Naive thymus-derived CD8-positive, alpha-beta T cell (primary cell): Measurements from ENCODE around the gene ATXN1. TPM values are rescaled to one million over a fixed set of nuclear protein-coding genes. Genes with fewer than 3 reads are reported as not detected.
A peak's percentile ranks its signal among the peaks of the same experiment; 100 is the strongest.

Experiments used
- ATAC-seq, 2 donors: fragments of 150-1000 bp; cut with Tn5 transposase in 1 of 2; sonication (Bioruptor Pico), chemical (Tn5 transposase) in 1 of 2; 1 replicate in 1 of 2; 2 replicates in 1 of 2; pipeline ENCODE4 v1.10.0; 2021; ENCODE audit warnings: mild to moderate bottlenecking in 2 of 2, moderate library complexity in 2 of 2
- POLR2A ChIA-PET: fragments of 350-600 bp; sonication (Branson Sonifier 250); formaldehyde crosslinking; loops from one replicate; lab custom pipeline; 2021; ENCODE audit warnings: antibody characterized with exemption; lab: Charles Lee
- DNase-seq, 10 donors: peaks; one replicate each; pipeline versions ENCODE4 v3.0.0 to v3.0.0-alpha.2; 2020 to 2022
- H3K27ac Mint-ChIP-seq, 10 donors: one replicate each; pipeline ENCODE4 v1.8.0; 2020 to 2022; ENCODE audit warnings: mild to moderate bottlenecking in 10 of 10, mixed read lengths in 10 of 10, moderate library complexity in 4 of 10, inconsistent platforms in 1 of 10
- H3K27me3 Mint-ChIP-seq, 5 donors: one replicate each; pipeline ENCODE4 v1.8.0; 2021 to 2022; ENCODE audit warnings: mixed read lengths in 5 of 5
- H3K36me3 Mint-ChIP-seq, 3 donors: one replicate each; pipeline ENCODE4 v1.8.0; 2020 to 2022; ENCODE audit warnings: mixed read lengths in 3 of 3, mild to moderate bottlenecking in 2 of 3, inconsistent platforms in 1 of 3
- H3K4me1 Mint-ChIP-seq, 4 donors: one replicate each; pipeline ENCODE4 v1.8.0; 2021 to 2022; ENCODE audit warnings: mixed read lengths in 4 of 4
- H3K4me3 Mint-ChIP-seq, 10 donors: one replicate each; pipeline ENCODE4 v1.8.0; 2020 to 2022; ENCODE audit warnings: mild to moderate bottlenecking in 10 of 10, mixed read lengths in 10 of 10, moderate library complexity in 6 of 10, inconsistent platforms in 1 of 10
- H3K9me3 Mint-ChIP-seq, 9 donors: one replicate each; pipeline ENCODE4 v1.8.0; 2020 to 2022; ENCODE audit warnings: mixed read lengths in 9 of 9, mild to moderate bottlenecking in 3 of 9, inconsistent platforms in 1 of 9, moderate library complexity in 1 of 9
- polyA plus RNA-seq, 3 donors: library from polyadenylated mRNA; unstranded; fragments of 300-500 nt; fragmentation: Illumina TruSeq; gene quantifications; one replicate each; pipeline ENCODE4 v1.2.3, GENCODE V29; 2021
- total RNA-seq, 8 experiments: library from RNA in 2 of 8; stranded (reverse) in 2 of 8; gene quantifications; one replicate each; pipeline ENCODE4 v1.2.3 and lab custom pipeline; 2021 to 2026

The ATXN1 gene
- total and polyA plus RNA-seq, 5 experiments from 2014 or later = 2.7 to 42.3 (median 8.2) TPM

DNA sequence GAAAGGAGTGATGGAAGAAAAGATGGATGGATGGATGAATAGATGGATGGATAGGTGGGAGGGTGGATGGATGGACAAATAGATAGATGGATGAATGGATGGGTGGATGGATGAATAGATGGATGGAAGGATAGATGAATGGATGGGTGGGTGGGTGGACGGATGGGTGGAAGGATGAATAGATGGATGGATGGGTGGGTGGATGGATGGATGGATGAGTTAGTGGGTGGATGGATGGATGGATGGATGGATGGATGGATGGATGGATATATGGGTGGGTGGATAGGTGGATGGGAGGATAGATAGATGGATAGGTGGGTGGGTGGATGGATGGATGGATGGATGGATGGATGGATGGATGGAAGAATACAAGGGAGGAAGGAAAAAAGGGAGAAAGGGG, 82.2 kb downstream of the ATXN1 start:
- Mint-ChIP-seq H3K9me3 (no peaks in the 10 kb centered on the region), H3K27ac (peak overlapping the region in 1 of 10 donors; percentile 27), H3K27me3 (no peaks in the 10 kb centered on the region), H3K36me3 (peaks cover 0 to 21% (median 13%) of the 10 kb centered on the region in 3 donors), H3K4me3 (no peak overlapping the region), H3K4me1 (peaks cover 0 to 17% (median 3%) of the 10 kb centered on the region in 4 donors)
- no peak for DNase-seq
- POLR2A ChIA-PET = no interaction called here
- ATAC-seq = no peak

DNA sequence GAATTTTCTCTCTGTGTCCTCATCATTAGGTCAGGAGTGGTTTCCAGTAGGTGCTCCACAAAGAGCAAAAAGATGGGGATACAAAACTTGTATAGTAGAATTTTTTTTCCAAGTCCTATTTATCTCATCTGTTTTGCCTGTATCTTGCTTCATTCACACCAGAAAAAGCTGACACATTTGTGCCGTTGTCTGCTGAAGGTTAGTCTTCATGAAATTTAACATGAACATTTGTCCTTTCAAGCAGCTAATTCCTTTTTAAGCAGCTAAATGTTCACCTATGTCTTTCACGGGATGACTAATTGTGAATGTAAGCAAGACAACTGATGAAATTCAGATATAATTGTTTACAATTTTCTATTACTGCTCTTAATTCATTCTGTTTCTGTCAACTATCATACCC, 83.8 kb downstream of the ATXN1 start:
- H3K27ac Mint-ChIP-seq = no peak overlapping the region
- peaks cover 0 to 9% (median 5%) of the 10 kb centered on the region in 4 donors for H3K4me1 Mint-ChIP-seq
- H3K4me3 Mint-ChIP-seq = no peak overlapping the region
- no peak for DNase-seq
- H3K27me3 Mint-ChIP-seq = no peaks in the 10 kb centered on the region
- ATAC-seq = no peak
- POLR2A ChIA-PET = no interaction called here
- no peaks in the 10 kb centered on the region for H3K9me3 Mint-ChIP-seq
- peaks cover 0 to 18% (median 9%) of the 10 kb centered on the region in 3 donors for H3K36me3 Mint-ChIP-seq

DNA sequence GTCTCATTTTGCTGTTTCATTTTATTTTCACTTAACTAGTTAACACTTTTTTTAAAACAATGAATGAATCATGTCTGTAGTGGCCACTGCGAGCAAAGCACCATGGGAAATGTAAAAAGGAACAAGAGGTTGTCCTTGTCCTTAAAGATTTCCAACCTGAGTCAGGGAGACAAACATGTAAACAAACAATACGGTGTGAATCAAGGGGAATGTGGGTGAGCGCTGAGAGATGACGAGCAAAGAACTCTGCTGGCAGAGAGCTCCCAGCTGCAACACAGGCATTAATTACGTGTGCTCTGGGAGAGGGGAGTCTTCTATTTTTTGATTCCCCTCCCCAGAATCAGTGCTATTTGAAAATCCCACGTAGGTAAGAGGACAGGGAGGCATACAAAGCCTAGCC, 84.3 kb downstream of the ATXN1 start:
- Mint-ChIP-seq H3K36me3 (peaks cover 0 to 16% (median 4%) of the 10 kb centered on the region in 3 donors), H3K4me3 (no peak overlapping the region), H3K4me1 (peaks cover 0 to 14% (median 7%) of the 10 kb centered on the region in 4 donors), H3K27ac (peak overlapping the region in 1 of 10 donors; percentile 34), H3K9me3 (no peaks in the 10 kb centered on the region), H3K27me3 (no peaks in the 10 kb centered on the region)
- no peak for DNase-seq
- POLR2A ChIA-PET = no interaction called here
- ATAC-seq = no peak

DNA sequence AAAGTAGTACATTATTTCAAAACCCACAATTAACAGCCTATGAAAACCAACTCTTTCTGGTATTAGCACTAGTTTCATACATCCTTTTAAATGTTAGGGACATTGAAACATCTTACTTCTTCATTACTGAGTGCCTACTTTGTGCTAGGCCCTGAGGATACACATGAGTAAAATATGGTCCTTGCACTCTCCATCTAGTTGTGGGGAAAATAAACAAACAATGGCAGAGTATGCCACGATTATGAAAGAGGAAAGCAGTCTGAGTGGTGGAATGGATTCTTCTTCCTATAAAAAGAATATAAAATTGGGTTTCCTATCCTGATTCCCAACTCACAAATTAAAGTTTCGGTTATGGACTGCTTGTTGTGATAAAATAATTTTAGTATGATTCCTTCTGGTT, 84.9 kb downstream of the ATXN1 start:
- H3K27me3 Mint-ChIP-seq = no peaks in the 10 kb centered on the region
- no peak for ATAC-seq
- H3K4me3 Mint-ChIP-seq = no peak overlapping the region
- peaks cover 0 to 16% (median 7%) of the 10 kb centered on the region in 4 donors for H3K4me1 Mint-ChIP-seq
- H3K27ac Mint-ChIP-seq = peak overlapping the region in 1 of 10 donors; percentile 34
- POLR2A ChIA-PET = no interaction called here
- no peaks in the 10 kb centered on the region for H3K9me3 Mint-ChIP-seq
- no peak for DNase-seq
- H3K36me3 Mint-ChIP-seq = peaks cover 0 to 10% (median 2%) of the 10 kb centered on the region in 3 donors

DNA sequence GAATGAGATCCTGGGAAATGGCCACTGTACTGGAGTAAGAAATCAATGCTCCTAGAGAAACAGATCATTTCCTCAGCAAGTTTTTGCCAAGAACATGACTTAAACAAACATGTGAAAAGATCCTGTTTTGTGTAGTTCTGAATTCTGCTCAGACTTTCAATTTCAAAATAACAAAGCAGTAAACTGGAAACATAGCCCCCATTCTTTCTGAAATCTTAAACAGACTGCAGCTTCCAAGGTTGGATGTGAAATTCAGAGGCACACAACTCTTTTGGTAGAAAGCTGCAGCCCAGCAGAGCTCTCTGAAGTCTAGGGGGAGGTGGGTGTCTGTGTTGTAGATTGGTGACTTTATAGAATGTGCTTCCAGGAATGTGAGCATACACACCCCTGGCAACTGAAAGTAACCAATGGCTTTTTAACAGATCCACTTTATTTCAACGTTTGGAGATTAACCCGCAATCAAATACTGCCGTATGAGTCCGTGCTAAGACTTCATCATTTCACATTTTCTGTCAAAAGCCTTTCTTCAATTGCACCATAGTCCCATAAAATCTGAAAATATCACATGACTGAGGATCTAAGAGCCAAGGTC, 86.4 kb downstream of the ATXN1 start:
- Mint-ChIP-seq H3K4me1 (peaks cover 10 to 27% (median 13%) of the 10 kb centered on the region in 4 donors), H3K36me3 (peaks cover 0 to 7% (median 2%) of the 10 kb centered on the region in 3 donors), H3K9me3 (no peaks in the 10 kb centered on the region), H3K27me3 (no peaks in the 10 kb centered on the region), H3K4me3 (no peak overlapping the region), H3K27ac (no peak overlapping the region)
- no peak for ATAC-seq
- no peak for DNase-seq
- POLR2A ChIA-PET = no interaction called here

DNA sequence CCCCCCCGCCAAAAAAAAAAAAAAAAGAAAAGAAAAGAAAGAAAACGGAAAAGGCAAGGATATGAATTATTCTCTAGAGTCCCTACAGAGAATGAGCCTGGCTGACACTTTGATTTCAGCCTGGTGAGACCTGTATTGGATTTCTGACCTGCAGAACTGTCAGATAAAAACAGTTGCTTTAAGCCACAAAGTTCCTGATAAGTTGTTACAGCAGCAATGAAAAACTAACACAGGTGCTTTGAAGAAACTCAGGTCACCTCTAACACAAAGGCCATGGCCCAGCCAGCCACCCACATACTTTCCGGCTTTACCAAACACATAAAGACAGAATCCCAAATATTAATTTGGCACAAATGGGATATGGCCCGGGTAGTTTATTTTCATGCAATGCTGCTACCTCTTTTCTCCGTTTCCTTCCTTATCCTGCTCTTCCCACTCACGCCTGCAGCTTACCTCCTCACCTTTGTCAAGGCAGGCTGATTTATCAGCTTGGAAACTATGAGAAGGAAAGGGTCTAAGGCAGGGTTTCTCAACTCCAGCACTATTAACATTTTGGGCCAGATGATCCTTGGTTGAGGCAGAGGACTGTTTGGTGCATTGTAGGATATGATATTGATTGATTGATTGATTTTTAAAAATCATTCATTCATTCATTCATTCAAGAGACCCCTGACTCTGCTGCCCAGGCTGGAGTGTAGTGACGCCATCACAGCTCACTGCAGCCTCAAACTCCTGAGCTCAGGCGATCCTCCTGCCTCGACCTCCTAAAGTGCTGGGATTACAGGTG, 88.1 kb downstream of the ATXN1 start:
- Mint-ChIP-seq H3K4me1 (peaks cover 13 to 39% (median 24%) of the 10 kb centered on the region in 4 donors), H3K27ac (peak overlapping the region in 1 of 10 donors; percentile 38), H3K4me3 (no peak overlapping the region), H3K36me3 (peaks cover 0 to 7% (median 7%) of the 10 kb centered on the region in 3 donors), H3K9me3 (no peaks in the 10 kb centered on the region), H3K27me3 (no peaks in the 10 kb centered on the region)
- ATAC-seq = no peak
- no peak for DNase-seq
- POLR2A ChIA-PET = interaction anchor here (0.7 kb wide), 1 partner anchor 60 kb away, joined by 3 read pairs; no protein-coding TSS in a partner anchor

DNA sequence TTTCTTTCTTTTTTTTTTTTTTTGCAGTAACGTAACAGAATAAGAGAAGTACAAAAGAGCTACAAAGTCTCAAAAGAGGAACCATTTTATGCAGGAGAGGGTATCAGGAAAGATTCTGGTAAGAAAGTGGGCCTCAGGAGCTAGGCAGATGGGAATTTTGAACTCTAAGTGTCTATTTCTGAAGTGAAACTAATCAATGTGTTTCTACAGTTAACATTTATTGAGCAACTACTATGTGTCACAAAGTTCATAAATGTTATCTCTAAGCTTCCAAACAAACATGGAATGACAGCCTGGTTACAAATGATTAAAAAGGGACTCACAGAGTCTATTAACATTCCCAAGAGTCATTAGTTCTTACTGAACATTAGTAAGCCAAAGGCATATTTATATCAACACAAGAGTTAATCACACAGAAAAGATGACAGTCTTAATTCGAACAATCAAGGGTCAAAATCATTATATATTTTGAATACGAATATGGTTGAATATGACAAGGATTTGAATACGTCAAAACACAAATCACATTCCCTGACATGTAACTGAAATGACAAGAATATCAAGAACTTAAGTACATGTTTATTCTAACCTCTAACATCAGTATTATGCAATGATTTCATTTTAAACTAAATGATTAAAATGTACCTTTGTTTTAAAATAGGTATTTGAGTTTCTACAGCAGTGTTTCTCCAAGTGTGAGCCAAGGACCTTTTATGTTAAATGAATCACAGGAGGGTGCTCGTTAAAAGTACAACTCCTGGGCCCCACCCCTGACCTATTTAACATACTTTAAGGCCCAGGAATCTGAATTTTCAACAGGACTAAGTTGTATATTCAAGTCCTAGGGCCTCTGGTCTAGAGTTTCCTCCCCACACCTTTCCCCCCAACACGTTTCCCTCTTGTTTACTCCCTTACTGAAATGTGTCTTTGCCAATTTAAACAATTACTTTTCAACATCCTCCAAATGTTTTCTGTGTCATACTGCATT, 89.7 kb downstream of the ATXN1 start:
- H3K4me1 Mint-ChIP-seq = peaks cover 13 to 39% (median 24%) of the 10 kb centered on the region in 4 donors
- no peak overlapping the region for H3K4me3 Mint-ChIP-seq
- DNase-seq = no peak
- peaks cover 7 to 18% (median 11%) of the 10 kb centered on the region in 3 donors for H3K36me3 Mint-ChIP-seq
- ATAC-seq = no peak
- POLR2A ChIA-PET = no interaction called here
- peak overlapping the region in 1 of 10 donors; percentile 17 for H3K27ac Mint-ChIP-seq
- H3K9me3 Mint-ChIP-seq = no peaks in the 10 kb centered on the region
- no peaks in the 10 kb centered on the region for H3K27me3 Mint-ChIP-seq

DNA sequence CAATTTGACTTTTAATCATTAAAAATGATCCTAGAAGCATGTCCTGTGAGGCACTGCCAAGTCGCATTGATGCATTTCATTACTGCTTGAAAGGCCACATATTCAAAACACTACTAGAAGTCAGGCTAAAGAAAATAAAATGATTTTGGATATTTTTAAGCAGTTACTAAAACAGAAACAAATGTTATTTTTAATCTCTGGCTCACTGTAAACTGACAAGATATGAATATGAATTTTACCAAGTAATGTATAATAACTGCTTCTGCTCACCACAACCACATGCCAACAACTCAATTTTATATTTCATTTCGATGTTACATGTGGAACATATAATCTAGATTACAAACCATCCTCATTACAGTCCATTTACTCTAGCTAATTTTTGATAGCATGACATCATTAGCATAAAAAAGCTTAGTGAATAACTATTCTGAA, 90.6 kb downstream of the ATXN1 start:
- peaks cover 0 to 2% (median 0%) of the 10 kb centered on the region in 9 donors for H3K9me3 Mint-ChIP-seq
- no peak for DNase-seq
- no peaks in the 10 kb centered on the region for H3K27me3 Mint-ChIP-seq
- peaks cover 15 to 39% (median 24%) of the 10 kb centered on the region in 4 donors for H3K4me1 Mint-ChIP-seq
- peaks cover 7 to 23% (median 15%) of the 10 kb centered on the region in 3 donors for H3K36me3 Mint-ChIP-seq
- H3K27ac Mint-ChIP-seq = peak overlapping the region in 3 of 10 donors; percentile 9 to 17 (median 15)
- H3K4me3 Mint-ChIP-seq = no peak overlapping the region
- ATAC-seq = no peak
- POLR2A ChIA-PET = no interaction called here

DNA sequence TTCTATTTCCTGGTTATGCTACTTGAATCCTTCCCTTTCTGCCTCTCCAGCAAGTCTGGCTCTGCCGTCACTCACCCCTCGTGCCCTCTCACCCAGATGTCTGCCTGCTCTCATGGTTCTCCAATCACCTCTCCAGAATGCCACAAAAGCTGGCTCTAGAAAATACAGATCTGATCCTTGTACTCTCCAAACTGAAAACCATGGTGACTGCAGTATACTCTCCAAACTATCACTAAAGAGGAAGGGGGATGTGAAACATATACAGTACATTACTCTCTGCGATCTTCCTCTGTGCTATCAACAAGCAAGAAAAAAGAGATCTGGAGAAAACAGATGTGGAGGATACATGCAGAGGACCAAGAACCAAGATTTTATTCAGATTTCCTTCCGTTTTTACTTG, 91.1 kb downstream of the ATXN1 start:
- POLR2A ChIA-PET = no interaction called here
- H3K36me3 Mint-ChIP-seq = peaks cover 7 to 22% (median 15%) of the 10 kb centered on the region in 3 donors
- H3K4me1 Mint-ChIP-seq = peaks cover 15 to 39% (median 24%) of the 10 kb centered on the region in 4 donors
- H3K27ac Mint-ChIP-seq = peak overlapping the region in 5 of 10 donors; percentile 3 to 46 (median 15)
- ATAC-seq (no peak), DNase-seq (no peak)
- no peaks in the 10 kb centered on the region for H3K27me3 Mint-ChIP-seq
- peak overlapping the region in 4 of 10 donors; percentile 9 to 34 (median 28) for H3K4me3 Mint-ChIP-seq
- H3K9me3 Mint-ChIP-seq = peaks cover 0 to 3% (median 0%) of the 10 kb centered on the region in 9 donors

DNA sequence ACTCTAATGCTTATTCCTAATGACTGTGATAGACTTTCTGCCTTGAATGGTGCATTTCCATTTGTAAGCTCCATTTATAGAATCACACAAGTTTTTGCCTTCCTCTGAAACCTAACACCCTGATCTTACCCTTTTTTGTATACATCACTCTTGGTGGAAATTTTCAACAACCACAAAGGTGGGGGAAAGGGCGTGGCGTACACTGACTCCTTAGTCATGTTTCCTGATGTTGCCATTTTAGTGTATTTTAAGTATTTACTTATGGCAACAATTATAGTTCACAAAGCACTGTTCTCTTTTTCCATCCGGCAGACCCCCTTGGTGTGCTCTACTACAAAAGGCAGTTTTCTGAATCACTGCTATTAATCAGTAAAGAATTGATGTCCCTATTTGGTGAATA, 92.0 kb downstream of the ATXN1 start:
- Mint-ChIP-seq H3K4me1 (peaks cover 15 to 39% (median 24%) of the 10 kb centered on the region in 4 donors), H3K27ac (peak overlapping the region in 6 of 10 donors; percentile 3 to 84 (median 16)), H3K4me3 (peak overlapping the region in 4 of 10 donors; percentile 2 to 61 (median 14)), H3K27me3 (no peaks in the 10 kb centered on the region), H3K9me3 (peaks cover 0 to 3% (median 0%) of the 10 kb centered on the region in 9 donors), H3K36me3 (peaks cover 13 to 20% (median 15%) of the 10 kb centered on the region in 3 donors)
- POLR2A ChIA-PET = no interaction called here
- DNase-seq (peak in 4 of 10 donors; percentile 4 to 14 (median 8)), ATAC-seq (peak; percentile 28 to 30)

DNA sequence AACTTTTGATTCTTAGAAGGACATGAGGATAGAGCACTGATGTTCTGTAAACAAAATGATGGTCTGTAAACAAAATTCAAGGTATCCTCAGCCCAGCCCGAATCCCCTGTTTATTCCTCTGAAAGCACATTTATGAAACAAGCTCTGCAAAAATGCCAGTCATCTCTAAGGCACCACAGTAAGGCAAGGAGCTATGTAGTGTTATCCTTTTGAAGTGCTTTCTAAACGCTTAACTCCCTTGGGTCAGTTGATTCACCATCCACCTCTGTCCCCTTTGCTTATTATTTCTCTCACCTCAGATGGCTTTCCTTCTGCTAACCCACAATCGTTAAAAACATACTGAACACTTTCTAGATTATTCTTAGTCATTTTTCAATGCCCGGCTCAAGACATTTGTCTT, 93.8 kb downstream of the ATXN1 start:
- H3K4me3 Mint-ChIP-seq = no peak overlapping the region
- ATAC-seq (no peak), DNase-seq (no peak)
- peaks cover 0 to 3% (median 0%) of the 10 kb centered on the region in 9 donors for H3K9me3 Mint-ChIP-seq
- peaks cover 15 to 37% (median 23%) of the 10 kb centered on the region in 4 donors for H3K4me1 Mint-ChIP-seq
- no peaks in the 10 kb centered on the region for H3K27me3 Mint-ChIP-seq
- POLR2A ChIA-PET = no interaction called here
- H3K27ac Mint-ChIP-seq = peak overlapping the region in 1 of 10 donors; percentile 23
- H3K36me3 Mint-ChIP-seq = peaks cover 16 to 24% (median 19%) of the 10 kb centered on the region in 3 donors

DNA sequence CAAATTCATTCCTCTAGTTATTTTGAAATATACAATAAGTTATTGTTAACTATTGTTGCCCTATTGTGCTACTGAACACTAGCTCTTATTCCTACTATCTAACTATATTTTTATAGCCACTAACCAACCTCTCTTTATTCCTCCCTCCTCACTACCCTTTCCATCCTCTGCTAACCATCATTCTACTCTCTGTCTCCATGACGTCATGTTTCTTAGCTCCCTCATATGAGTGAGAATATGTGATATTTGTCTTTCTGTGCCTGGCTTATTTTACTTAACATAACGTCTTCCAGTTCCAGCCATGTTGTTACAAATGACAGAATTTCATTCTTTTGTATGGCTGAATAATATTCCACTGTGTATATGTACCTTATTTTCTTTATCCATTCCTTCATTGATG, 95.3 kb downstream of the ATXN1 start:
- Mint-ChIP-seq H3K9me3 (peaks cover 0 to 15% (median 3%) of the 10 kb centered on the region in 9 donors), H3K27ac (no peak overlapping the region), H3K4me3 (no peak overlapping the region), H3K27me3 (no peaks in the 10 kb centered on the region), H3K4me1 (peaks cover 12 to 24% (median 20%) of the 10 kb centered on the region in 4 donors), H3K36me3 (peaks cover 23 to 35% (median 25%) of the 10 kb centered on the region in 3 donors)
- ATAC-seq (no peak), DNase-seq (no peak)
- POLR2A ChIA-PET = no interaction called here
